Esophagus squamous epithelium (tissue), 4 donors: Measurements from ENCODE around the gene REXO5.

Experiments used
- POLR2A ChIP-seq, 4 donors: fragments of 450-650 bp; IDR thresholded peaks; one replicate each; pipeline ENCODE4 v1.6.1; 2017; ENCODE audit warnings: antibody characterized with exemption in 4 of 4, mild to moderate bottlenecking in 4 of 4, moderate library complexity in 3 of 4
- TF ChIP-seq, protein P1 (sequence below), 6 experiments: fragments of 450-650 bp in 4 of 6; fragments of 200-600 bp in 2 of 6; sonication (generic) in 2 of 6; IDR thresholded peaks; one replicate each; pipeline ENCODE4 v1.5.1; 2016 to 2019; ENCODE audit warnings: antibody characterized with exemption in 6 of 6, mild to moderate bottlenecking in 4 of 6, moderate library complexity in 4 of 6

- TF ChIP-seq, protein P1, sequence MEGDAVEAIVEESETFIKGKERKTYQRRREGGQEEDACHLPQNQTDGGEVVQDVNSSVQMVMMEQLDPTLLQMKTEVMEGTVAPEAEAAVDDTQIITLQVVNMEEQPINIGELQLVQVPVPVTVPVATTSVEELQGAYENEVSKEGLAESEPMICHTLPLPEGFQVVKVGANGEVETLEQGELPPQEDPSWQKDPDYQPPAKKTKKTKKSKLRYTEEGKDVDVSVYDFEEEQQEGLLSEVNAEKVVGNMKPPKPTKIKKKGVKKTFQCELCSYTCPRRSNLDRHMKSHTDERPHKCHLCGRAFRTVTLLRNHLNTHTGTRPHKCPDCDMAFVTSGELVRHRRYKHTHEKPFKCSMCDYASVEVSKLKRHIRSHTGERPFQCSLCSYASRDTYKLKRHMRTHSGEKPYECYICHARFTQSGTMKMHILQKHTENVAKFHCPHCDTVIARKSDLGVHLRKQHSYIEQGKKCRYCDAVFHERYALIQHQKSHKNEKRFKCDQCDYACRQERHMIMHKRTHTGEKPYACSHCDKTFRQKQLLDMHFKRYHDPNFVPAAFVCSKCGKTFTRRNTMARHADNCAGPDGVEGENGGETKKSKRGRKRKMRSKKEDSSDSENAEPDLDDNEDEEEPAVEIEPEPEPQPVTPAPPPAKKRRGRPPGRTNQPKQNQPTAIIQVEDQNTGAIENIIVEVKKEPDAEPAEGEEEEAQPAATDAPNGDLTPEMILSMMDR (IDR thresholded peaks at IDR 0.05): no peak
- TF ChIP-seq POLR2A (IDR thresholded peaks at IDR 0.05): no peak
Measured at GRCh38 chr16:20873331-20873730, 67.0 kb downstream of the REXO5 start.
